ENCODE results near the gene BBS4.

Gene BBS4

GRCh38 chr15:72737061-72737460, 51.1 kb downstream of the BBS4 start:
- TF ChIP-seq CTCF (conservative IDR thresholded peaks at IDR 0.05; ENCODE audit: low read depth, low read length) = no peak
- H3K4me3 ChIP-seq (ENCODE audit: low read length) = no peak overlapping the region
- DNase-seq (ENCODE audit: low read depth) = no peak

- no peak for DNase-seq (ENCODE audit: low read depth)
- no peak for TF ChIP-seq CTCF (conservative IDR thresholded peaks at IDR 0.05; ENCODE audit: low read depth, low read length)
- no peak overlapping the region for H3K4me3 ChIP-seq (ENCODE audit: low read length)
These were observed 51.7 kb downstream of the BBS4 start for GRCh38 chr15:72737723-72738122.

- no peak for DNase-seq (ENCODE audit: low read depth)
- TF ChIP-seq CTCF (conservative IDR thresholded peaks at IDR 0.05; ENCODE audit: low read depth, low read length) = no peak
- no peak overlapping the region for H3K4me3 ChIP-seq (ENCODE audit: low read length)
These were observed 54.2 kb downstream of the BBS4 start for GRCh38 chr15:72740219-72740618.

GRCh38 chr15:72749700-72750099, 63.7 kb downstream of the BBS4 start:
- DNase-seq (ENCODE audit: low read depth) = no peak
- H3K4me3 ChIP-seq (ENCODE audit: low read length) = no peak overlapping the region
- TF ChIP-seq CTCF (conservative IDR thresholded peaks at IDR 0.05; ENCODE audit: low read depth, low read length) = no peak

- DNase-seq (ENCODE audit: low read depth) = peak; percentile 66
- no peak overlapping the region for H3K4me3 ChIP-seq (ENCODE audit: low read length)
- no peak for TF ChIP-seq CTCF (conservative IDR thresholded peaks at IDR 0.05; ENCODE audit: low read depth, low read length)
These were observed 65.9 kb downstream of the BBS4 start for GRCh38 chr15:72751751-72752455.

- DNase-seq (ENCODE audit: low read depth) = no peak
- H3K4me3 ChIP-seq (ENCODE audit: low read length) = no peak overlapping the region
- no peak for TF ChIP-seq CTCF (conservative IDR thresholded peaks at IDR 0.05; ENCODE audit: low read depth, low read length)
These were observed 68.1 kb downstream of the BBS4 start for GRCh38 chr15:72754096-72754495.

GRCh38 chr15:72758182-72758581, 72.2 kb downstream of the BBS4 start:
- no peak for TF ChIP-seq CTCF (conservative IDR thresholded peaks at IDR 0.05; ENCODE audit: low read depth, low read length)
- no peak overlapping the region for H3K4me3 ChIP-seq (ENCODE audit: low read length)
- DNase-seq (ENCODE audit: low read depth) = peak; percentile 78
